ENCODE measurements around the gene COMMD4. TPM values are rescaled to one million over a fixed set of nuclear protein-coding genes. Genes with fewer than 3 reads are reported as not detected.

The COMMD4 gene
- total RNA-seq, 1 experiment from 2014 or later: 116 TPM

GRCh38 chr15:75359537-75360250 lies 23.8 kb downstream of the COMMD4 start:
- Histone ChIP-seq H3K79me2 (ENCODE audit: low read length) (no peaks in the 10 kb centered on the region), H3K4me1 (ENCODE audit: insufficient read depth, low read length) (no peaks in the 10 kb centered on the region), H3K27me3 (ENCODE audit: low read length) (no peaks in the 10 kb centered on the region), H3K36me3 (ENCODE audit: low read depth, low read length) (peaks cover 6% of the 10 kb centered on the region; the same call in 1 of the 2 replicates), H3K4me2 (ENCODE audit: low read length) (no peak overlapping the region), H2AFZ (ENCODE audit: low read length) (no peak overlapping the region), H3K9me2 (replicated peaks; ENCODE audit: low read length) (no peaks in the 10 kb centered on the region), H3K27ac (ENCODE audit: low read length) (no peak overlapping the region), H3K4me3 (ENCODE audit: low read length) (no peak overlapping the region), H3F3A (ENCODE audit: low read length, unreplicated experiment) (no peaks in the 10 kb centered on the region), H3K9me3 (ENCODE audit: low read length) (no peaks in the 10 kb centered on the region), H4K20me1 (ENCODE audit: low read length) (no peaks in the 10 kb centered on the region), H3K9ac (ENCODE audit: low read length) (no peak overlapping the region)
- CTCF ChIA-PET: no interaction called here
- ATAC-seq (no peak), DNase-seq (no peak)
- no TSS peak for BruUV-seq (replicated peaks)
- intact Hi-C loops (cut with micrococcal nuclease): loop anchor here (10.0 kb wide), 1 partner anchor 285 kb away; the partner anchor contains the start of genes IMP3 and SNX33
- POLR2A ChIA-PET (ENCODE audit: unreplicated experiment): no interaction called here
- TF ChIP-seq EZH2phosphoT487 (IDR thresholded peaks at IDR 0.05; ENCODE audit: borderline replicate concordance, low read length) (no peak), CTCF (conservative IDR thresholded peaks at IDR 0.05; ENCODE audit: low read depth, low read length) (no peak), EZH2 (IDR thresholded peaks at IDR 0.05; ENCODE audit: low read length, unreplicated experiment) (no peak)

- no peak overlapping the region for H3K4me2 ChIP-seq (ENCODE audit: low read length)
- DNase-seq (no peak), ATAC-seq (no peak)
- no peak overlapping the region for H3K27ac ChIP-seq (ENCODE audit: low read length)
- H3K4me3 ChIP-seq (ENCODE audit: low read length): no peak overlapping the region
- H3K9ac ChIP-seq (ENCODE audit: low read length): no peak overlapping the region
- peaks cover 11% of the 10 kb centered on the region for H3K36me3 ChIP-seq (ENCODE audit: low read depth, low read length)
- ChIA-PET POLR2A (ENCODE audit: unreplicated experiment) (no interaction called here), CTCF (no interaction called here)
- H3K9me3 ChIP-seq (ENCODE audit: low read length): no peaks in the 10 kb centered on the region
- H3K79me2 ChIP-seq (ENCODE audit: low read length): no peaks in the 10 kb centered on the region
- H2AFZ ChIP-seq (ENCODE audit: low read length): no peak overlapping the region
- H3K4me1 ChIP-seq (ENCODE audit: insufficient read depth, low read length): no peaks in the 10 kb centered on the region
- BruUV-seq (replicated peaks): no TSS peak
- intact Hi-C loops (cut with micrococcal nuclease): loop anchor here (10.0 kb wide), 1 partner anchor 284 kb away; the partner anchor contains the start of genes IMP3 and SNX33
- H3K27me3 ChIP-seq (ENCODE audit: low read length): no peaks in the 10 kb centered on the region
- TF ChIP-seq EZH2 (IDR thresholded peaks at IDR 0.05; ENCODE audit: low read length, unreplicated experiment) (no peak), CTCF (conservative IDR thresholded peaks at IDR 0.05; ENCODE audit: low read depth, low read length) (no peak), EZH2phosphoT487 (IDR thresholded peaks at IDR 0.05; ENCODE audit: borderline replicate concordance, low read length) (no peak)
- no peaks in the 10 kb centered on the region for H4K20me1 ChIP-seq (ENCODE audit: low read length)
- no peaks in the 10 kb centered on the region for H3K9me2 ChIP-seq (replicated peaks; ENCODE audit: low read length)
- no peaks in the 10 kb centered on the region for H3F3A ChIP-seq (ENCODE audit: low read length, unreplicated experiment)
Observed at GRCh38 chr15:75360391-75360790, 24.5 kb downstream of the COMMD4 start.

GRCh38 chr15:75360856-75361255 lies 25.0 kb downstream of the COMMD4 start:
- POLR2A ChIA-PET (ENCODE audit: unreplicated experiment): no interaction called here
- Histone ChIP-seq H3K27me3 (ENCODE audit: low read length) (no peaks in the 10 kb centered on the region), H3K9me3 (ENCODE audit: low read length) (no peaks in the 10 kb centered on the region), H3K4me2 (ENCODE audit: low read length) (no peak overlapping the region), H3K4me1 (ENCODE audit: insufficient read depth, low read length) (no peaks in the 10 kb centered on the region), H3K4me3 (ENCODE audit: low read length) (no peak overlapping the region), H3K9ac (ENCODE audit: low read length) (no peak overlapping the region), H4K20me1 (ENCODE audit: low read length) (no peaks in the 10 kb centered on the region), H3K79me2 (ENCODE audit: low read length) (no peaks in the 10 kb centered on the region), H3F3A (ENCODE audit: low read length, unreplicated experiment) (no peaks in the 10 kb centered on the region), H3K36me3 (ENCODE audit: low read depth, low read length) (peaks cover 11% of the 10 kb centered on the region), H2AFZ (ENCODE audit: low read length) (no peak overlapping the region), H3K9me2 (replicated peaks; ENCODE audit: low read length) (no peaks in the 10 kb centered on the region), H3K27ac (ENCODE audit: low read length) (no peak overlapping the region)
- TF ChIP-seq EZH2 (IDR thresholded peaks at IDR 0.05; ENCODE audit: low read length, unreplicated experiment) (no peak), CTCF (conservative IDR thresholded peaks at IDR 0.05; ENCODE audit: low read depth, low read length) (no peak), EZH2phosphoT487 (IDR thresholded peaks at IDR 0.05; ENCODE audit: borderline replicate concordance, low read length) (no peak)
- DNase-seq (no peak), ATAC-seq (no peak)
- CTCF ChIA-PET: no interaction called here
- intact Hi-C loops (cut with micrococcal nuclease): loop anchor here (10.0 kb wide), 1 partner anchor 284 kb away; the partner anchor contains the start of genes IMP3 and SNX33
- BruUV-seq (replicated peaks): no TSS peak

Measured in PC-3 (cell line).